ENCODE results near the gene NEDD4L.

The NEDD4L gene

DNA sequence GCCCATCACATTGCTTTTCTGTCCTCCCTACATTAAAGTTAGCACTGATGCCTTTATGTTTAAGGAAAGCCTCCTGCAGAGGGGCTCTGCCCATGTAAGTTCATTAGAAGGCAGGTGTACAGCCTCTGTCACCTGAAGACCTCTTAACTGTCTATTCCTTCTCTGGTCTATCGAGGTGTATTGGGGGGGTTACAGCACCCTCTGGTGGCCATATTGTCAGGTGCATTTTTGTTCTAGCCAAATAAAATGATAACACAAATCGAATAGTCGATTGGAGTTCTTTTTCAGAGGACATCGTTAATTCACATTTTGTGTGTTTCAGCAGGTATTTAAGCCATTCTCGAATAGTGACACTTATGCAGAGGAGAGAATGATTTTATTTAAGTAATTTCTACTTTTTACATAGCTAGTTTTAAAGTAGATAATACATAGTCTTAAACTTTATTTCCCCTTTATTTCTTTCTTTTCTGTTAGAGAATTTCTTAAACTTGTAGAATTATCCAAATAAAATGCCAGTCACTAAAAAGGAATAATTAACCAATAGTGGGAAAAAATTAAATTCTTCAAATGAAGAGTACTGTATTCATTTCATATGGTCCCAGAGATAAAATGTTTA lies 136.8 kb downstream of the NEDD4L start:
- peak; percentile 69 for TF ChIP-seq CTCF (IDR thresholded peaks at IDR 0.05; ENCODE audit: extremely low read depth, missing control alignments)
- peak; percentile 74 for DNase-seq (ENCODE audit: low spot score)

DNA sequence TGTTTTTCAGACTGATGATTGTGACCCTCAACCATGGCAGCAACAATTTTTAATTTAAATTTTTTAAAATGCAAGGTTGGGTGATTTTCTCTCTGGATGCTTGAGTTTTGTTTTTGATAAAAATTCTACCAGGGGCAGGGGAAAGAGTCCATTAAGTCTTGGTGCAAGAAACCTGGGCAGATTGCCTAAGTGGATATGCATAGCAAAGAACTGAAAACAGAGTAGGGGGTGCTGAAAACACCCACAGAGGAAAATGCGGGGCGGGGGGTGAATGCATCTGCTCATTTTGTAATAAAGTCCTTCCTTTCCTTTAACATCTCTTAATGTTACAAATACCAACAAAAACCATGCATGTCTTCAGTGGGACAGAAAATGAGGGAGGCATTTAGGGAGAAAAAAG lies 138.0 kb downstream of the NEDD4L start:
- DNase-seq (ENCODE audit: low spot score) = no peak
- TF ChIP-seq CTCF (IDR thresholded peaks at IDR 0.05; ENCODE audit: extremely low read depth, missing control alignments) = no peak

DNA sequence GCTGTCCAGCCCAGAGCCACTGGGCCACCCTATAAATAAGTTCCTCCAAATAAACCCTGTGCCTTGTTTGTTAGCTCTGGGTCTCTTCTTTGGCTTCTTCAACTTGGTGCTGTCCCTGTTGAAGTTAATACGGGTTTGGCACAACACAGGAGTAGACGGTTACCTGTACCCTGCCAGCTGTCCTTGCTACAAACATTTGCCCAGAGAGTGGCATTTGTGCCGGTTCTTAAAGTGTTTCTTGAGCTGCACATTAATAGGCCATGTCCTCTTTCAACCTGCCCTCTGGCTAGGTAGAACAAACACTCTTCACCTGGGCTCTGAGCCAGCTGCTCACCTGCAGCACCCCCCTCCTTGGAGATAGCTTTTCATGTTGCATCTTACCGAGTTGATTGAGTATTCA lies 139.2 kb downstream of the NEDD4L start:
- no peak for DNase-seq (ENCODE audit: low spot score)
- no peak for TF ChIP-seq CTCF (IDR thresholded peaks at IDR 0.05; ENCODE audit: extremely low read depth, missing control alignments)

DNA sequence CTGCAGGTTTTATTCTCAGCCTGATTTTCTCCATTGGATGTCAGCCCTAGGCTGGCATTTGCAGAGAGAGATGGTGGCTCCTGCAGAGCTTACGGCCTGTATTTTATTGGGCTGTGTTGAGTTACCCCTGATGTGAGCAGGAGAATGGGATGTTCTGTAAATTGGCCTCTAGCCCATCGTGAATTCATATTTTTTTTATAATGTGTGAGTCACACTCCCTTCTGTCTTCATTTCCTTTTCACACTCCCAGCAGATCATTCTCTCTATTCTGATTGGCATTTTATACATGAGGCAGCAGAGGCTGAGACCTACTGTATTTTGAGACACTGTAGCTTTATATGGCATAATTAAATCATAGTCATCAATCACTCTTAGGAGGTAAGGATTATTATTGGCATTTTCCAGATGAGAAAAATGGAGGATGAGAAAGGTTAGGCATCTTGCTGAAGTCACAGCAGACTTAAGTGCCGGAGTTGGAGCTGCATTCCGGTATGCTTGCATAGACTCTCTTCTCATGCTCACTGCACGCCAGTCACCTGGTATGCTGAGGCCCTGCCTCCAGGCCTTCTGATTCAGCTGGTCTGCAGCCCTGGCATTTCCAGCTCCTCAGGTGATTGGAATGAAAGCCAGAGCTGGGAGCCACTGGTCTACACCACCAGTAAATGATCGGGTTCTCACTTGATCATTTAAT lies 142.4 kb downstream of the NEDD4L start:
- no peak for TF ChIP-seq CTCF (IDR thresholded peaks at IDR 0.05; ENCODE audit: extremely low read depth, missing control alignments)
- no peak for DNase-seq (ENCODE audit: low spot score)

DNA sequence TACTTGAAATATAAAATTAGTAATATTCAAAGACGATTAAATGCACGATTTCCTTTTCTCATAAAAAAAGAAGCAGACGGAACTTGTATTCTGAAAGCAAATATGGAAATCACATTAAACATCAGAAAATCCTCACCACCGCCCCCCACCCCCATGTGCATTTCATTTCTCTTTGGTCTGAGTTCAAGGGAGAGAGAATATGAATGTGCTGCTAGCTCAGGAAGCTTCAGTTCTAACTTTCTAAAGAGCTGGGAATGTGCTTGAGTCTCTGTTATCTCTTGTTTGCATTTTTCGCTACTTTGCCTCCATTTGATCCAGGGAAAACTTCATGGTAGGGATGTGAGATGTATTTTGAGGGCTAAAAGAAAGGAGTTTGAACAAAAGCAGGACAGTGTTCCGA lies 143.6 kb downstream of the NEDD4L start:
- no peak for TF ChIP-seq CTCF (IDR thresholded peaks at IDR 0.05; ENCODE audit: extremely low read depth, missing control alignments)
- no peak for DNase-seq (ENCODE audit: low spot score)

DNA sequence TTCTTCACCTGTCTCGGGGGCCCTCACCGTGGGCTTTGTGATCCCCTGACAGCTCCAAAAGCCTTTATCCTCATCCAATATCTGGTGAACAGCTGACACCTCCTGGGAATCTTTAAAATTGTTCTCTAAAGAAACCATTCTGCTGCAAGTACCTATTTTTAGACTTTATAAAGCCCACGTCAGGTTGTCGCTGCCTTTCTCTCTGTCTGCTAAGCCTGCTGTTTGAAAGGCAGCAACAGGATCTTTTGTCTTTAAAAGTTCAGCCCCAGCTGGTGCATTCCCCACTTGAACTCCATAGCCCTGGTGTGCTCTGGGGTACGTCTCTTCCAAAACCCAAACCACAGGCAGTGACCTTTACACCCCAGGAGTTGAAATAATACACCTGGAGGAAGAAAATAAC lies 145.0 kb downstream of the NEDD4L start:
- DNase-seq (ENCODE audit: low spot score) = no peak
- no peak for TF ChIP-seq CTCF (IDR thresholded peaks at IDR 0.05; ENCODE audit: extremely low read depth, missing control alignments)

GRCh38 chr18:58190842-58191530 lies 147.0 kb downstream of the NEDD4L start:
- no peak for TF ChIP-seq CTCF (IDR thresholded peaks at IDR 0.05; ENCODE audit: extremely low read depth, missing control alignments)
- DNase-seq (ENCODE audit: low spot score) = no peak

All from GM20000 (cell line).